A549 (cell line): Measurements from ENCODE around the gene NEXN.

ENCODE experiments used
- HMGXB4 ChIP-seq: fragments of 250-450 bp; sonication (Bioruptor Pico); IDR thresholded peaks from 2 replicates; pipeline ENCODE4 v1.5.0; 2021; ENCODE audit warnings: mild to moderate bottlenecking, moderate library complexity, borderline replicate concordance
- HOXA7 ChIP-seq: fragments of 250-450 bp; sonication (Bioruptor Pico); IDR thresholded peaks from 2 replicates; pipeline ENCODE4 v1.5.0; 2020; ENCODE audit warnings: mild to moderate bottlenecking, moderate library complexity
- NFE2L2 ChIP-seq: fragments of 150-350 bp; conservative IDR thresholded peaks from 2 replicates; pipeline ENCODE4 v1.6.1; 2014; ENCODE audit warnings: low read length
- TF ChIP-seq, protein P1 (sequence below): fragments of >200 bp; sonication (Bioruptor Twin); formaldehyde crosslinking; IDR thresholded peaks from 3 replicates; pipeline ENCODE4 v1.5.1; 2016

- TF ChIP-seq, protein P1, sequence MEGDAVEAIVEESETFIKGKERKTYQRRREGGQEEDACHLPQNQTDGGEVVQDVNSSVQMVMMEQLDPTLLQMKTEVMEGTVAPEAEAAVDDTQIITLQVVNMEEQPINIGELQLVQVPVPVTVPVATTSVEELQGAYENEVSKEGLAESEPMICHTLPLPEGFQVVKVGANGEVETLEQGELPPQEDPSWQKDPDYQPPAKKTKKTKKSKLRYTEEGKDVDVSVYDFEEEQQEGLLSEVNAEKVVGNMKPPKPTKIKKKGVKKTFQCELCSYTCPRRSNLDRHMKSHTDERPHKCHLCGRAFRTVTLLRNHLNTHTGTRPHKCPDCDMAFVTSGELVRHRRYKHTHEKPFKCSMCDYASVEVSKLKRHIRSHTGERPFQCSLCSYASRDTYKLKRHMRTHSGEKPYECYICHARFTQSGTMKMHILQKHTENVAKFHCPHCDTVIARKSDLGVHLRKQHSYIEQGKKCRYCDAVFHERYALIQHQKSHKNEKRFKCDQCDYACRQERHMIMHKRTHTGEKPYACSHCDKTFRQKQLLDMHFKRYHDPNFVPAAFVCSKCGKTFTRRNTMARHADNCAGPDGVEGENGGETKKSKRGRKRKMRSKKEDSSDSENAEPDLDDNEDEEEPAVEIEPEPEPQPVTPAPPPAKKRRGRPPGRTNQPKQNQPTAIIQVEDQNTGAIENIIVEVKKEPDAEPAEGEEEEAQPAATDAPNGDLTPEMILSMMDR = no peak
- TF ChIP-seq NFE2L2 = no peak
- no peak for TF ChIP-seq HMGXB4
- no peak for TF ChIP-seq HOXA7
Observed at GRCh38 chr1:77874804-77875445, 13.5 kb upstream of the NEXN start.
